ENCODE results near the gene DPYSL3. TPM values are rescaled to one million over a fixed set of nuclear protein-coding genes. Genes with fewer than 3 reads are reported as not detected.

The DPYSL3 gene
- total RNA-seq, 1 donor from 2014 or later = 42.4 TPM

GRCh38 chr5:147509041-147509709 is 693 bp downstream of the DPYSL3 start:
- Histone ChIP-seq H3K36me3 (ENCODE audit: control insufficient read depth, insufficient read depth, low read length) (no peaks in the 10 kb centered on the region), H3K4me3 (ENCODE audit: low read depth, low read length) (peak overlapping the region; percentile 74), H3K27me3 (ENCODE audit: control insufficient read depth, insufficient read depth, low read length) (no peaks in the 10 kb centered on the region)
- DNase-seq (ENCODE audit: low read depth) = no peak
- TF ChIP-seq, protein P1, sequence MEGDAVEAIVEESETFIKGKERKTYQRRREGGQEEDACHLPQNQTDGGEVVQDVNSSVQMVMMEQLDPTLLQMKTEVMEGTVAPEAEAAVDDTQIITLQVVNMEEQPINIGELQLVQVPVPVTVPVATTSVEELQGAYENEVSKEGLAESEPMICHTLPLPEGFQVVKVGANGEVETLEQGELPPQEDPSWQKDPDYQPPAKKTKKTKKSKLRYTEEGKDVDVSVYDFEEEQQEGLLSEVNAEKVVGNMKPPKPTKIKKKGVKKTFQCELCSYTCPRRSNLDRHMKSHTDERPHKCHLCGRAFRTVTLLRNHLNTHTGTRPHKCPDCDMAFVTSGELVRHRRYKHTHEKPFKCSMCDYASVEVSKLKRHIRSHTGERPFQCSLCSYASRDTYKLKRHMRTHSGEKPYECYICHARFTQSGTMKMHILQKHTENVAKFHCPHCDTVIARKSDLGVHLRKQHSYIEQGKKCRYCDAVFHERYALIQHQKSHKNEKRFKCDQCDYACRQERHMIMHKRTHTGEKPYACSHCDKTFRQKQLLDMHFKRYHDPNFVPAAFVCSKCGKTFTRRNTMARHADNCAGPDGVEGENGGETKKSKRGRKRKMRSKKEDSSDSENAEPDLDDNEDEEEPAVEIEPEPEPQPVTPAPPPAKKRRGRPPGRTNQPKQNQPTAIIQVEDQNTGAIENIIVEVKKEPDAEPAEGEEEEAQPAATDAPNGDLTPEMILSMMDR (IDR thresholded peaks at IDR 0.05; ENCODE audit: insufficient read depth, low read length, poor library complexity, severe bottlenecking) = no peak

DNA sequence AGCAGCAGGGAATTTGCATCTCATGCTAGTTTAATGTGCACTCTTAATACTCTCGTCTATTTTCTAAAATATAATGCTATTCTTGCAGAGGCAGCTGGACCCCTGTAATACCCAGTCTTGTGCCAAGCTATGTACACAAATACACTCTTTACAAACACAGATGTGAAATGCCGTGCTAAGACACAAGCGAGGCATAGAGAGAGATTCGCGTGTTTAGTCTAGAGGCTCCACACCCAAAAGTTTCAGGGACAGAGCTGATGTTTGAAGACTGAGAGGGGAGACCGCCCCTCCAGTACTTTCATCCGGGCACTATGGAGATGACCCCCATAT is 1.2 kb downstream of the DPYSL3 start:
- Histone ChIP-seq H3K4me3 (ENCODE audit: low read depth, low read length) (peak overlapping the region; percentile 74), H3K27me3 (ENCODE audit: control insufficient read depth, insufficient read depth, low read length) (no peaks in the 10 kb centered on the region), H3K36me3 (ENCODE audit: control insufficient read depth, insufficient read depth, low read length) (no peaks in the 10 kb centered on the region)
- TF ChIP-seq, protein P1 (IDR thresholded peaks at IDR 0.05; ENCODE audit: insufficient read depth, low read length, poor library complexity, severe bottlenecking) = no peak
- DNase-seq (ENCODE audit: low read depth) = no peak

DNA sequence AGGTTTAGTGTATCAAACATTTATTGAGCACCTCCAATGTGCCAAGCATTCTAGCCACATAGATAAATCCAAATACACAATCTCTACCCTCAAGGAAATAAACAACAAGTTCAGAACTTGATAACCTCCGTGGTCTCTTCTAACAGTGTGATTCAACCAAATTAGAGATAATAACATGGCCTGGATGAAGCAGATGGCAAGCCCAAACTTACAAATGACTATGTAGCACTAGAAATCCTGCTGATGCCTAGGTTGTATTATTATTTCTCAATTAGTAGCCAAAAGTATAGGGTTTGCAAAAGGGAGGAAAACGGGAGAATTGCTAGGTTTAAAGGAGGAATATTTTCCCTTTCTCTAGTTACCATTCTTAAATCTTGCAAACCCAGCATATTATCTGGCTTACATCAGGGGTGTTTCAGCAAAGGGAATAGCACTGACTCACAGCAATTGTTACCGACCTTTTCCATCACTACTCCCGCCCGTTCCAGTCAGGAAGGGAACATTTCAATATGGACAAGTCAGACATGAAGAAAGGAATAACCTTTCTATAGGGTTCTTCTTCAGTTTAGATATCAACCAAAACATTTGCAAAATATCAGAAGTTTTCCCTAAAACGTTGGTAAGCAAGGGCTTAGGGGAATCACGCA is 2.3 kb downstream of the DPYSL3 start:
- H3K4me3 ChIP-seq (ENCODE audit: low read depth, low read length) = peak overlapping the region; percentile 74
- H3K27me3 ChIP-seq (ENCODE audit: control insufficient read depth, insufficient read depth, low read length) = no peaks in the 10 kb centered on the region
- TF ChIP-seq, protein P1 (IDR thresholded peaks at IDR 0.05; ENCODE audit: insufficient read depth, low read length, poor library complexity, severe bottlenecking) = no peak
- H3K36me3 ChIP-seq (ENCODE audit: control insufficient read depth, insufficient read depth, low read length) = no peaks in the 10 kb centered on the region
- no peak for DNase-seq (ENCODE audit: low read depth)

DNA sequence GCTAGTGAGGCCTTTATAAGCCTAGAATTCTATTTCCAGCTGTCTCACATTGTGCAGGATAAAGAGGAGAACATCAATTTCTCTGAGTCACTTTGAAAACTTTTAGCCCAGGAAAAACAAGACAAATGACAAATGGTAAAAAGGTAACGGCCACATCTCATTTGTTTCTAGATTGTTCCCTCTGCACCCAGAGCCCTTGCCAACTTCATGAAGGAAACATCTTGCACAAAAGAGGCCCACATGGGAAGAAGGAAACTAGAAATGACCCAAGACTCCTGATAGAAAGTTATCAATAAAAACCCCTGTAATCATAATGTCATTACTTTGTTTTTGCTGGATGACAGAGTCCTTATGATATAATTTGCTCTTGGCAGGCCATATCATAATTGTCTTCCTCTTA is 5.3 kb downstream of the DPYSL3 start:
- Histone ChIP-seq H3K36me3 (ENCODE audit: control insufficient read depth, insufficient read depth, low read length) (no peaks in the 10 kb centered on the region), H3K4me3 (ENCODE audit: low read depth, low read length) (no peak overlapping the region), H3K27me3 (ENCODE audit: control insufficient read depth, insufficient read depth, low read length) (no peaks in the 10 kb centered on the region)
- TF ChIP-seq, protein P1 (IDR thresholded peaks at IDR 0.05; ENCODE audit: insufficient read depth, low read length, poor library complexity, severe bottlenecking) = no peak
- no peak for DNase-seq (ENCODE audit: low read depth)

DNA sequence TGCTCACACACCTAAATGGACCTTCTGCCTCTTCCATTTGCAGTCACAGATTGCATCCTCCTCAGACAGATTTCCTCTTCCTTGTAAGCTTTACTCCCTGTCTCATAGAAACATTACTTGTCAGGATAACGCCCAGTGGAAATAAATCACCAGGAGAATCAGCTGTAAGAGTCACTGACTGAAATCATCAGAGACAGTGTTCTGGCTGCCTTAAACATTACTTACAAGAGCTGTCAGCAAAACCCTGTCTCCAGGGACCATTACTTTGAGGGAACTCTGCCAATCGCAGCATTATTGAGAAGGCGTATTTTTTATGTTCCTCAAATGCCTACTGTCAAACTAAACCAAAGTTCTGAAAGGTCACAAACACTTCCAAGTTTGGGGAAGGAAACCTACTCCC is 5.9 kb downstream of the DPYSL3 start:
- no peak for DNase-seq (ENCODE audit: low read depth)
- no peak overlapping the region for H3K4me3 ChIP-seq (ENCODE audit: low read depth, low read length)
- TF ChIP-seq, protein P1 (IDR thresholded peaks at IDR 0.05; ENCODE audit: insufficient read depth, low read length, poor library complexity, severe bottlenecking) = no peak
- H3K27me3 ChIP-seq (ENCODE audit: control insufficient read depth, insufficient read depth, low read length) = no peaks in the 10 kb centered on the region
- H3K36me3 ChIP-seq (ENCODE audit: control insufficient read depth, insufficient read depth, low read length) = no peaks in the 10 kb centered on the region

DNA sequence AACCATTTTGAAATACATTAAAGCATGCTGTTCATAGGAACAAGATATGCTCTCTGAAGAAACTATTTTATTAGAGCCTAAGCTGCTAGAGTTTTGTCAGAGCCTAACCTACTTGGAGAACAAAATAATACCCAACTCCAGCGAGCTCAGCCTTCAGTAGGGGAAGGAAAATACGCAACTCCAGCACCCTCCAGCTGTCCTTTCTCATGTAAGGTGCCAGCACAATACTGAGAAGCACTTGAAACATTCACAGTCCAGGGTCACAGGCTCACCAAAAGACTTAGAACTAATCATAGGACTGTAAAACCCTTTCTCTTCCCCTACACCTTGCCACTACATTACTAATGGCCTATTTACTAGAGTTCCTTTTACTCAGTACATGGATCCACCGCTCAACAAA is 18.9 kb downstream of the DPYSL3 start:
- no peak for DNase-seq (ENCODE audit: low read depth)
- Histone ChIP-seq H3K4me3 (ENCODE audit: low read depth, low read length) (no peak overlapping the region), H3K27me3 (ENCODE audit: control insufficient read depth, insufficient read depth, low read length) (no peaks in the 10 kb centered on the region), H3K36me3 (ENCODE audit: control insufficient read depth, insufficient read depth, low read length) (no peaks in the 10 kb centered on the region)
- TF ChIP-seq, protein P1 (IDR thresholded peaks at IDR 0.05; ENCODE audit: insufficient read depth, low read length, poor library complexity, severe bottlenecking) = no peak

All from kidney epithelial cell (primary cell).